RWPE2 (cell line): Measurements from ENCODE around the gene DUOX2.

Experiments
- ATAC-seq: fragments of 200-7000 bp; cut with Tn5 transposase; 3 replicates; pipeline ENCODE4 v1.9.1; 2021; ENCODE audit warnings: low read depth
- DNase-seq: peaks from one replicate; pipeline ENCODE4 v3.0.0-alpha.2; 2020; ENCODE audit warnings: low spot score
- H3K27ac ChIP-seq: fragments of 450-650 bp; 2 replicates; pipeline ENCODE4 v1.5.1; 2017; ENCODE audit warnings: mild to moderate bottlenecking; ENCODE audit not compliant: poor library complexity, severe bottlenecking
- H3K27me3 ChIP-seq: fragments of 250-450 bp; sonication (Bioruptor Pico); 2 replicates; pipeline ENCODE4 v1.5.1; 2021; ENCODE audit warnings: mild to moderate bottlenecking, moderate library complexity; ENCODE audit not compliant: insufficient read depth, poor library complexity, severe bottlenecking
- H3K36me3 ChIP-seq: fragments of 250-450 bp; sonication (Bioruptor Pico); 2 replicates; pipeline ENCODE4 v1.5.1; 2020; ENCODE audit warnings: low read depth, mild to moderate bottlenecking, moderate library complexity
- H3K4me1 ChIP-seq: fragments of 250-450 bp; sonication (Bioruptor Pico); 2 replicates; pipeline ENCODE4 v1.5.1; 2021; ENCODE audit warnings: mild to moderate bottlenecking, moderate library complexity; ENCODE audit not compliant: insufficient read depth, poor library complexity, severe bottlenecking
- H3K4me3 ChIP-seq: fragments of 250-450 bp; sonication (Bioruptor Pico); 2 replicates; pipeline ENCODE4 v1.5.1; 2021; ENCODE audit warnings: mild to moderate bottlenecking, moderate library complexity; ENCODE audit not compliant: severe bottlenecking
- H3K9me3 ChIP-seq: fragments of 250-450 bp; sonication (Bioruptor Pico); 2 replicates; pipeline ENCODE4 v1.5.1; 2021; ENCODE audit warnings: mild to moderate bottlenecking, moderate library complexity; ENCODE audit not compliant: severe bottlenecking
- CTCF ChIP-seq: fragments of 450-650 bp; IDR thresholded peaks from one replicate; pipeline ENCODE4 v1.5.1; 2017; ENCODE audit warnings: mild to moderate bottlenecking, moderate library complexity; ENCODE audit not compliant: poor library complexity, severe bottlenecking

DUOX2 gene

GRCh38 chr15:45129651-45130129 lies 15.7 kb upstream of the DUOX2 start, which contains the start of the genes DUOX1 and DUOXA1:
Gene DUOX1 (plus strand): TSS chr15:45129994. CDS start chr15:45131967, 1,973 bp downstream.
Gene DUOXA1 (minus strand): TSS chr15:45129879. CDS start chr15:45123014, 6,865 bp downstream.
- Histone ChIP-seq H3K36me3 (no peaks in the 10 kb centered on the region), H3K9me3 (no peaks in the 10 kb centered on the region), H3K4me3 (peak within 1 kb of the TSS; percentile 36), H3K27ac (no peak within 1 kb of the TSS), H3K4me1 (no peaks in the 10 kb centered on the region), H3K27me3 (no peaks in the 10 kb centered on the region)
- no peak for TF ChIP-seq CTCF
- peak; percentile 91 for ATAC-seq
- DNase-seq: peak; percentile 86

- Histone ChIP-seq H3K4me3 (peak overlapping the region; percentile 36), H3K27ac (no peak overlapping the region), H3K27me3 (no peaks in the 10 kb centered on the region), H3K4me1 (no peaks in the 10 kb centered on the region), H3K36me3 (no peaks in the 10 kb centered on the region), H3K9me3 (no peaks in the 10 kb centered on the region)
- ATAC-seq (no peak), DNase-seq (peak; percentile 68)
- TF ChIP-seq CTCF: no peak
Measured at GRCh38 chr15:45128971-45129639, 15.1 kb upstream of the DUOX2 start.

- Histone ChIP-seq H3K9me3 (no peaks in the 10 kb centered on the region), H3K4me1 (peaks cover 10% of the 10 kb centered on the region), H3K4me3 (no peak overlapping the region), H3K36me3 (no peaks in the 10 kb centered on the region), H3K27ac (no peak overlapping the region), H3K27me3 (no peaks in the 10 kb centered on the region)
- DNase-seq (no peak), ATAC-seq (peak; percentile 17; the same call in 1 of the 3 replicates)
- peak; percentile 99 for TF ChIP-seq CTCF
Measured at GRCh38 chr15:45126535-45127158, 12.7 kb upstream of the DUOX2 start.

GRCh38 chr15:45123397-45123796 lies 9.4 kb upstream of the DUOX2 start:
- Histone ChIP-seq H3K36me3 (no peaks in the 10 kb centered on the region), H3K4me3 (no peak overlapping the region), H3K4me1 (peaks cover 12% of the 10 kb centered on the region), H3K9me3 (no peaks in the 10 kb centered on the region), H3K27ac (no peak overlapping the region), H3K27me3 (no peaks in the 10 kb centered on the region)
- ATAC-seq: no peak
- DNase-seq: no peak
- no peak for TF ChIP-seq CTCF
